Measurements from ENCODE around the gene TLE6. TPM values are rescaled to one million over a fixed set of nuclear protein-coding genes. Genes with fewer than 3 reads are reported as not detected.

TLE6 gene
- polyA plus RNA-seq, 1 donor from 2014 or later, result 5.7 TPM

- H3K9ac ChIP-seq (ENCODE audit: low read length), result no peak overlapping the region
- H4K20me1 ChIP-seq (ENCODE audit: insufficient read depth), result no peaks in the 10 kb centered on the region
- H3K27ac ChIP-seq (ENCODE audit: low read length), result no peak overlapping the region
- no peak overlapping the region for H3K4me3 ChIP-seq (ENCODE audit: low read length)
- no peaks in the 10 kb centered on the region for H3K9me2 ChIP-seq (ENCODE audit: insufficient read depth, low read length)
- peaks cover 52% of the 10 kb centered on the region for H3K27me3 ChIP-seq (ENCODE audit: insufficient read depth, low read depth, low read length)
- no peak overlapping the region for H3K4me2 ChIP-seq (ENCODE audit: low read length)
- H3K79me2 ChIP-seq (replicated peaks; ENCODE audit: insufficient read depth, low read length), result no peaks in the 10 kb centered on the region
- H3F3A ChIP-seq (ENCODE audit: insufficient read depth, low read length, poor library complexity, severe bottlenecking), result no peaks in the 10 kb centered on the region
- H3K9me3 ChIP-seq (ENCODE audit: low read length), result no peaks in the 10 kb centered on the region
- no peaks in the 10 kb centered on the region for H3K36me3 ChIP-seq (ENCODE audit: insufficient read depth, low read length)
- no peak overlapping the region for H2AFZ ChIP-seq (ENCODE audit: low read depth, low read length)
- TF ChIP-seq, protein P1, sequence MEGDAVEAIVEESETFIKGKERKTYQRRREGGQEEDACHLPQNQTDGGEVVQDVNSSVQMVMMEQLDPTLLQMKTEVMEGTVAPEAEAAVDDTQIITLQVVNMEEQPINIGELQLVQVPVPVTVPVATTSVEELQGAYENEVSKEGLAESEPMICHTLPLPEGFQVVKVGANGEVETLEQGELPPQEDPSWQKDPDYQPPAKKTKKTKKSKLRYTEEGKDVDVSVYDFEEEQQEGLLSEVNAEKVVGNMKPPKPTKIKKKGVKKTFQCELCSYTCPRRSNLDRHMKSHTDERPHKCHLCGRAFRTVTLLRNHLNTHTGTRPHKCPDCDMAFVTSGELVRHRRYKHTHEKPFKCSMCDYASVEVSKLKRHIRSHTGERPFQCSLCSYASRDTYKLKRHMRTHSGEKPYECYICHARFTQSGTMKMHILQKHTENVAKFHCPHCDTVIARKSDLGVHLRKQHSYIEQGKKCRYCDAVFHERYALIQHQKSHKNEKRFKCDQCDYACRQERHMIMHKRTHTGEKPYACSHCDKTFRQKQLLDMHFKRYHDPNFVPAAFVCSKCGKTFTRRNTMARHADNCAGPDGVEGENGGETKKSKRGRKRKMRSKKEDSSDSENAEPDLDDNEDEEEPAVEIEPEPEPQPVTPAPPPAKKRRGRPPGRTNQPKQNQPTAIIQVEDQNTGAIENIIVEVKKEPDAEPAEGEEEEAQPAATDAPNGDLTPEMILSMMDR (IDR thresholded peaks at IDR 0.05; ENCODE audit: poor library complexity, severe bottlenecking), result no peak
- TF ChIP-seq POLR2AphosphoS5 (IDR thresholded peaks at IDR 0.05), result no peak
Measured at GRCh38 chr19:2982561-2982960, 5.2 kb downstream of the TLE6 start.

- Histone ChIP-seq H3K36me3 (ENCODE audit: insufficient read depth, low read length) (no peaks in the 10 kb centered on the region), H3K27ac (ENCODE audit: low read length) (no peak overlapping the region), H3K4me3 (ENCODE audit: low read length) (no peak overlapping the region), H3K9ac (ENCODE audit: low read length) (no peak overlapping the region), H3K9me3 (ENCODE audit: low read length) (no peaks in the 10 kb centered on the region), H2AFZ (ENCODE audit: low read depth, low read length) (no peak overlapping the region), H3K4me2 (ENCODE audit: low read length) (no peak overlapping the region), H3K79me2 (replicated peaks; ENCODE audit: insufficient read depth, low read length) (no peaks in the 10 kb centered on the region), H3F3A (ENCODE audit: insufficient read depth, low read length, poor library complexity, severe bottlenecking) (no peaks in the 10 kb centered on the region), H3K27me3 (ENCODE audit: insufficient read depth, low read depth, low read length) (peaks cover 51% of the 10 kb centered on the region), H3K9me2 (ENCODE audit: insufficient read depth, low read length) (no peaks in the 10 kb centered on the region), H4K20me1 (ENCODE audit: insufficient read depth) (no peaks in the 10 kb centered on the region)
- TF ChIP-seq, protein P1 (IDR thresholded peaks at IDR 0.05; ENCODE audit: poor library complexity, severe bottlenecking), result no peak
- TF ChIP-seq EZH2 (IDR thresholded peaks at IDR 0.05; ENCODE audit: borderline replicate concordance, insufficient read depth, low read length, poor library complexity, severe bottlenecking) (no peak), EP300 (conservative IDR thresholded peaks at IDR 0.05; ENCODE audit: poor library complexity, severe bottlenecking) (no peak), POLR2AphosphoS5 (IDR thresholded peaks at IDR 0.05) (no peak), TAF1 (IDR thresholded peaks at IDR 0.05; ENCODE audit: low read depth) (no peak), RAD21 (conservative IDR thresholded peaks at IDR 0.05) (no peak), REST (IDR thresholded peaks at IDR 0.05; ENCODE audit: borderline replicate concordance) (no peak), SMC3 (conservative IDR thresholded peaks at IDR 0.05; ENCODE audit: poor library complexity) (no peak), MXI1 (conservative IDR thresholded peaks at IDR 0.05; ENCODE audit: poor library complexity, severe bottlenecking) (no peak)
Measured at GRCh38 chr19:2982983-2983350, 5.6 kb downstream of the TLE6 start.
